GM23338 (cell line): ENCODE results near the gene ALDH8A1. TPM values are rescaled to one million over a fixed set of nuclear protein-coding genes. Genes with fewer than 3 reads are reported as not detected.

Experiments
- ATAC-seq: fragments of 200-7000 bp; cut with Tn5 transposase; 3 replicates; pipeline ENCODE4 v1.9.1; 2020
- DNase-seq: peaks from one replicate; pipeline ENCODE4 v3.0.0-alpha.2; 2015; ENCODE audit warnings: low spot score
- H2AFZ ChIP-seq: fragments of 200-600 bp; sonication (generic); 2 replicates; pipeline ENCODE4 v1.8.0; 2016; ENCODE audit warnings: antibody characterized with exemption, mild to moderate bottlenecking, moderate library complexity
- H3F3A ChIP-seq: fragments of 200-600 bp; sonication (generic); replicated peaks from 2 replicates; pipeline ENCODE4 v1.8.0; 2017; ENCODE audit warnings: antibody characterized with exemption, mixed run types, low read depth
- H3K27ac ChIP-seq: fragments of 200-600 bp; sonication (generic); 2 replicates; pipeline ENCODE4 v1.6.1; 2016; ENCODE audit warnings: low read depth
- H3K27me3 ChIP-seq: fragments of 200-600 bp; sonication (generic); 2 replicates; pipeline ENCODE4 v1.8.0; 2016; ENCODE audit warnings: mild to moderate bottlenecking, mixed run types, moderate library complexity; ENCODE audit not compliant: insufficient read depth
- H3K36me3 ChIP-seq: fragments of 200-600 bp; sonication (generic); 2 replicates; pipeline ENCODE4 v1.8.0; 2016; ENCODE audit warnings: mild to moderate bottlenecking; ENCODE audit not compliant: insufficient read depth
- H3K4me1 ChIP-seq: fragments of 200-600 bp; sonication (generic); 2 replicates; pipeline ENCODE4 v1.8.0; 2016; ENCODE audit warnings: mild to moderate bottlenecking, moderate library complexity; ENCODE audit not compliant: insufficient read depth
- H3K4me2 ChIP-seq: fragments of 200-600 bp; sonication (generic); 2 replicates; pipeline ENCODE4 v1.7.1; 2017; ENCODE audit warnings: mixed run types
- H3K4me3 ChIP-seq: fragments of 200-600 bp; sonication (generic); 2 replicates; pipeline ENCODE4 v1.6.1; 2016; ENCODE audit warnings: mixed run types
- H3K79me2 ChIP-seq: fragments of 200-600 bp; sonication (generic); replicated peaks from 2 replicates; pipeline ENCODE4 v1.8.0; 2017; ENCODE audit warnings: mild to moderate bottlenecking; ENCODE audit not compliant: insufficient read depth
- H3K9me2 ChIP-seq: fragments of 200-600 bp; sonication (generic); 2 replicates; pipeline ENCODE4 v1.8.0; 2017; ENCODE audit not compliant: insufficient read depth
- H4K20me1 ChIP-seq: fragments of 200-600 bp; sonication (generic); replicated peaks from 2 replicates; pipeline ENCODE4 v1.8.0; 2017; ENCODE audit warnings: mild to moderate bottlenecking; ENCODE audit not compliant: insufficient read depth
- H3K27ac Mint-ChIP-seq: 2 replicates; pipeline ENCODE4 v1.8.0; 2020; ENCODE audit warnings: inconsistent platforms, mild to moderate bottlenecking, moderate library complexity, mixed read lengths
- H3K27me3 Mint-ChIP-seq: 3 replicates; pipeline ENCODE4 v1.8.0; 2022; ENCODE audit warnings: low read depth, mild to moderate bottlenecking, moderate library complexity, mixed read lengths, inconsistent platforms; ENCODE audit not compliant: insufficient read depth, poor library complexity
- H3K36me3 Mint-ChIP-seq: 3 replicates; pipeline ENCODE4 v1.8.0; 2021; ENCODE audit warnings: low read depth, mild to moderate bottlenecking, inconsistent platforms, moderate library complexity, mixed read lengths
- H3K4me1 Mint-ChIP-seq: 3 replicates; pipeline ENCODE4 v1.8.0; 2020; ENCODE audit warnings: mild to moderate bottlenecking, inconsistent platforms, mixed read lengths
- H3K4me3 Mint-ChIP-seq: 3 replicates; pipeline ENCODE4 v1.8.0; 2021; ENCODE audit warnings: moderate library complexity, mild to moderate bottlenecking, inconsistent platforms, mixed read lengths
- H3K9me3 Mint-ChIP-seq: 3 replicates; pipeline ENCODE4 v1.8.0; 2020; ENCODE audit warnings: moderate library complexity, mild to moderate bottlenecking, inconsistent platforms, mixed read lengths
- CTCF ChIP-seq, 2 experiments: fragments of 200-600 bp in 1 of 2; sonication (generic) in 1 of 2; conservative IDR thresholded peaks; 2 replicates each; pipeline versions ENCODE4 v1.5.1 to v1.6.1; 2016 to 2017; ENCODE audit warnings: antibody characterized with exemption in 2 of 2, low read depth in 2 of 2, mild to moderate bottlenecking in 2 of 2, moderate library complexity in 1 of 2
- ETS1 ChIP-seq: IDR thresholded peaks from 2 replicates; pipeline ENCODE4 v1.6.1; 2016; ENCODE audit warnings: antibody characterized with exemption
- EZH2 ChIP-seq: fragments of 200-600 bp; sonication (generic); IDR thresholded peaks from one replicate; pipeline ENCODE4 v1.8.0; 2017; ENCODE audit warnings: antibody characterized with exemption, mild to moderate bottlenecking, low read depth; ENCODE audit not compliant: unreplicated experiment
- EZH2phosphoT487 ChIP-seq: fragments of 200-600 bp; sonication (generic); IDR thresholded peaks from one replicate; pipeline ENCODE4 v1.8.1; 2018; ENCODE audit warnings: antibody characterized with exemption; ENCODE audit not compliant: unreplicated experiment
- JUNB ChIP-seq: IDR thresholded peaks from one replicate; pipeline ENCODE4 v1.6.1; 2016; ENCODE audit warnings: antibody characterized with exemption; ENCODE audit not compliant: unreplicated experiment
- NANOG ChIP-seq: IDR thresholded peaks from 2 replicates; pipeline ENCODE4 v1.6.1; 2016; ENCODE audit warnings: antibody characterized with exemption, borderline replicate concordance
- ZNF114 ChIP-seq: fragments of 250-450 bp; sonication (Bioruptor Pico); IDR thresholded peaks from 2 replicates; pipeline ENCODE4 v1.5.0; 2020; ENCODE audit warnings: mild to moderate bottlenecking, moderate library complexity
- ZNF462 ChIP-seq: fragments of 250-450 bp; sonication (Bioruptor Pico); IDR thresholded peaks from 2 replicates; pipeline ENCODE4 v1.5.0; 2020; ENCODE audit warnings: mild to moderate bottlenecking, moderate library complexity
- polyA plus RNA-seq: library from polyadenylated mRNA; unstranded; fragments of >200 nt; fragmentation: Nextera tagmentation; extraction: Ambion mirVana; gene quantifications from 2 replicates; pipeline ENCODE4 v1.2.1, GENCODE V29; 2016
- total RNA-seq: library from RNA; depleted of rRNA; stranded (reverse); fragments of >200 nt; shearing (Covaris generic); gene quantifications from 2 replicates; pipeline ENCODE4 v1.2.3, GENCODE V29; 2014

ALDH8A1 gene
- total and polyA plus RNA-seq, 2 experiments from 2014 or later: not detected

- H3K27me3 ChIP-seq: no peaks in the 10 kb centered on the region
- no peak overlapping the region for H2AFZ ChIP-seq
- no peak for TF ChIP-seq JUNB
- no peak for TF ChIP-seq CTCF (conservative IDR thresholded peaks at IDR 0.05; ENCODE audit: low read depth in 2 of 2)
- no peak for TF ChIP-seq ZNF114
- no peak for TF ChIP-seq NANOG
- no peak for TF ChIP-seq EZH2phosphoT487
- no peak for TF ChIP-seq ETS1
- no peak for TF ChIP-seq ZNF462
- TF ChIP-seq EZH2: no peak
- no peak for ATAC-seq
- H4K20me1 ChIP-seq: no peaks in the 10 kb centered on the region
- H3K27ac ChIP-seq: no peak overlapping the region
- Mint-ChIP-seq H3K27ac (no peak overlapping the region), H3K27me3 (no peaks in the 10 kb centered on the region), H3K4me3 (no peak overlapping the region), H3K9me3 (no peaks in the 10 kb centered on the region), H3K36me3 (no peaks in the 10 kb centered on the region), H3K4me1 (no peaks in the 10 kb centered on the region; the same call in 1 of the 3 replicates)
- no peaks in the 10 kb centered on the region for H3F3A ChIP-seq
- H3K4me1 ChIP-seq: no peaks in the 10 kb centered on the region
- H3K4me3 ChIP-seq: no peak overlapping the region
- H3K79me2 ChIP-seq: no peaks in the 10 kb centered on the region
- no peak for DNase-seq
- no peaks in the 10 kb centered on the region for H3K36me3 ChIP-seq
- H3K9me2 ChIP-seq: no peaks in the 10 kb centered on the region
- H3K4me2 ChIP-seq: no peak overlapping the region
Observed at GRCh38 chr6:134948142-134948541, 1.8 kb downstream of the ALDH8A1 start.
